NCI-H2107 treated with DMSO at 0.1 percent for 48 hours (cell line): ENCODE data around the gene MSRB3.
"Not testable (repeated sequence)": the region's sequence is repeated elsewhere in the genome, so short reads cannot be mapped to it uniquely, and the experiment has no call there.

Experiments
- DNase-seq: peaks from one replicate; lab custom pipeline; 2025; ENCODE audit not compliant: unreplicated experiment; lab: John Stamatoyannopoulos, UW

Gene MSRB3

GRCh38 chr12:65285532-65285931 lies 7.0 kb downstream of the MSRB3 start:
- DNase-seq, result not testable (repeated sequence)

GRCh38 chr12:65287426-65287825 lies 8.9 kb downstream of the MSRB3 start:
- DNase-seq, result no peak

GRCh38 chr12:65292241-65292640 lies 13.8 kb downstream of the MSRB3 start:
- DNase-seq, result no peak

- DNase-seq, result no peak
These were observed 15.3 kb downstream of the MSRB3 start for GRCh38 chr12:65293735-65294134.

- DNase-seq, result no peak
These were observed 16.3 kb downstream of the MSRB3 start for GRCh38 chr12:65294641-65295262.

GRCh38 chr12:65296508-65297265 lies 18.2 kb downstream of the MSRB3 start:
- no peak for DNase-seq

GRCh38 chr12:65300097-65300496 lies 21.6 kb downstream of the MSRB3 start:
- DNase-seq, result no peak

- no peak for DNase-seq
These were observed 22.3 kb downstream of the MSRB3 start for GRCh38 chr12:65300679-65301349.

GRCh38 chr12:65302891-65303290 lies 24.4 kb downstream of the MSRB3 start:
- DNase-seq, result no peak

- DNase-seq, result no peak
These were observed 27.0 kb downstream of the MSRB3 start for GRCh38 chr12:65305346-65305950.

- DNase-seq, result peak; percentile 30
These were observed 28.1 kb downstream of the MSRB3 start for GRCh38 chr12:65306366-65307168.

GRCh38 chr12:65307169-65307501 lies 28.7 kb downstream of the MSRB3 start:
- DNase-seq, result no peak

GRCh38 chr12:65308006-65308405 lies 29.5 kb downstream of the MSRB3 start:
- DNase-seq, result no peak

GRCh38 chr12:65308601-65309071 lies 30.2 kb downstream of the MSRB3 start:
- no peak for DNase-seq

- DNase-seq, result no peak
These were observed 32.8 kb downstream of the MSRB3 start for GRCh38 chr12:65311260-65311659.

- DNase-seq, result peak; percentile 20
These were observed 35.3 kb downstream of the MSRB3 start for GRCh38 chr12:65313719-65314317.

GRCh38 chr12:65315238-65315637 lies 36.8 kb downstream of the MSRB3 start:
- DNase-seq, result not testable (repeated sequence)

- DNase-seq, result no peak
These were observed 39.8 kb downstream of the MSRB3 start for GRCh38 chr12:65318186-65318685.

- no peak for DNase-seq
These were observed 41.3 kb downstream of the MSRB3 start for GRCh38 chr12:65319688-65320200.

- DNase-seq, result no peak
These were observed 44.6 kb downstream of the MSRB3 start for GRCh38 chr12:65323070-65323469.
